NCI-H1417 treated with DMSO at 0.1 percent for 48 hours (cell line): ENCODE results near the gene ANKRD37.

Experiments used
- DNase-seq: peaks from one replicate; lab custom pipeline; 2025; lab: John Stamatoyannopoulos, UW

Gene ANKRD37

DNA sequence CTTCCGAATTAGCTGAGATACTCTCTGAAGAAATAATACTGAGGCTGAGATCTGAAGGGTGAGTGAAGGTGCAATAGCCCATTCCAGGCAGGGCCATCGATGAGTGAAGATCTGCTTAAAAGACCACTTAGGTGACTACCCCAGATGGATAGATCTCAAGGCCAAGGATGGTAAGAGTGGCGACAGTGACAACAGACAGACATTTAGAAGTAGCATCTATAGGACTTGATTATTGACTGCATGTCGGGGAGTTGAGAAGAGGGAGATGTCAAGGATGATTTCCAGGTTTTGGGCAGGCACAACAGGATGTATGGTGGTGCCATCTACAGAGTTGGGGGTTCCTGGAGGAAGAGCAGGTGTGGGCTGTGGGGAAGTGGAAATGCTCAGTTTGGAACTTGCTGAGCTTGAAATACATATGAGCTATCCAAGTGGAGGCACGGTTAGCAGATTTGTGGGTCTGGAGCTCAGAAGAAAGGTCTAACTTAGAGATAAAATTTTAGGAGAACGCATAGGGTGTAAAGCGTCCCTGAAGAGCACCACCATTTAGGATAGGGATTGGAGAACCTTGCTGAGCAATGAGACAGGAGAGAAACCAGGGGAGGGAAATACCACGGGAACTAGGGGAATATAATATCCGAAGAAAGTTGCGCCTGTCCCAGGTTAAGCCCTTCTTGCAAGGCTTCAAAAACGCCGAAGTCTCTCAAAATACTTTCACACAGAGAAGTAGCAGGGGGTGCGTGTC is 28.4 kb downstream of the ANKRD37 start:
- no peak for DNase-seq

DNA sequence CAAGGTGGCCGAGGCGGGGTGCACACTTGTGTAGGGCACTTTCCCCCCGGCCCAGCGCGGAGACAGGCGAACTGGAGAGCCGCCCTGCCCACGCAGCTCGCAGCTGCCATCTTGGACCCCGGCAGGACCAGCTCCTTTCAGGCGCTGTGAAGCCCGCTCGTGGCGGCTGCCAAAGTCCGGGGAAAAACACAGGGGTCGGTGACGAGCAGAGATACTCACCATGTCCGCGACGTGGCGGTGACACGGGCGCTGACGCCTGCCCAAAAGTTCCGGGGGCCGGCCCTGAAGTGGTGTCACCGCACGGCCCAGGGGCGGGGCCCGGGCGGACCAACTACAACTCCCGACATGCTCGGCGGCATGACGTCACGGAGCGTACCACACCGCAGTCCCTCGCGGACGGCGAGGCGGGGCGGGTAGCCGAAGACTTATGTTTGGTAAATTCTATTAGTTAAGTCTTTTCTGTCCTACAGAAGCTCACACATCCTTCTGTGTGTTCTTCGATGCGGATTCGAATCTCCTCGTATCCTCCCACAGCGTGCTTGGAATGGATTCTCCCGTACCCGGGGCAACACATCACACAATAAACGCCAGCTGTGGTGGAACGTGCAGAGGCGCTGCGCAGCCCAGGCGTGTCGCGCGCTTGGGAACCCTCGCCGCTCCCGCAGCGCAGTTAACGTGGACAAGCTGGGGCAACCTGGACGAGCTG is 29.2 kb downstream of the ANKRD37 start, which contains the start of gene UFSP2:
TSS of gene UFSP2 (minus strand) at position 318 of the 706 bp plus-strand sequence. CDS start at position 222, 96 bp downstream.
- peak; percentile 46 for DNase-seq

- DNase-seq: no peak
Observed at GRCh38 chr4:185426960-185427688, 30.5 kb downstream of the ANKRD37 start.

- no peak for DNase-seq
Observed at GRCh38 chr4:185429660-185430059, 33.0 kb downstream of the ANKRD37 start.

- no peak for DNase-seq
Observed at GRCh38 chr4:185435466-185435865, 38.8 kb downstream of the ANKRD37 start.

DNA sequence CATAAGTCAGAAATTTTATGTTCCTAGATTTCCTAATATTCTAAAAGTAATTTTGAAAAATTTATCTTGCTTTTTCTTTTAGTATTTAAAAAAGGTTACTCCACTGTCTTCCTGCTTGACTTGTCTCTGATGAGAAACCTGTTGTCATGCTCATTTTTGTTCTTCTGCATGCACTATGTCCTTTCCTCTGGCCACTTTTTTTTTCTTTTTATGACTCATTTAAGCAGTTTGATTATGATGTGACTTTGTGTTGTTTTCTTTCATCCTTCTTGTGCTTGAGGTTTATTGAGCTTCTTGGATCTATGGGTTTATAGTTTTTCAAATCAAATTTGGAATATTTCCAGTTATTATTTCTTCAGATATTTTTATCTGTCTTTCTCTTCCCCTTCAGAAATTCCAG is 41.2 kb downstream of the ANKRD37 start:
- DNase-seq: no peak

DNA sequence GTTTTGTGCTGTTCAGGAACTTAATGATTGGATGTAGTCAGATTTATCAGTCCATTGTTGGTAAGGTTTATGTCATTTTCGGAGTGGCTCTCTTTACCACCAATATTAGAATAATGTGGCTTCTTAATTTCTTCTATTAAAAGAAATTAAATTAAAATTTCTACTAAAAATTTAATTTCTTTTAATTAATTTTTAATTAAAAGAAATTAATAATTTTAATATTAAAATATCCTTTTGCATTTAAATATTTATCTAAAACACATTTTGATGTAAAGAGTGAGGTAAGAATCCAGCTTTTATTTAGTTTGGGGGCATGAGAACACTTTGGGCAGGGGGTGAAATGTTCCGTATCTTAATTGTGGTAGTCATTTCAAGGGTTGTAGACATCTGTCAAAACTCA is 44.8 kb downstream of the ANKRD37 start:
- DNase-seq: no peak

GRCh38 chr4:185445209-185445608 is 48.6 kb downstream of the ANKRD37 start:
- no peak for DNase-seq
